GM08714 (cell line): Measurements from ENCODE around the gene TMEM208.

ENCODE experiments used
- H3K4me3 ChIP-seq: fragments of 200-500 bp; sonication (Bioruptor generic); 2 replicates; pipeline ENCODE4 v1.5.1; 2014; ENCODE audit warnings: mild to moderate bottlenecking, low read length, inconsistent platforms
- ZNF274 ChIP-seq: IDR thresholded peaks from 2 replicates; pipeline ENCODE4 v1.6.1; 2012; ENCODE audit warnings: mild to moderate bottlenecking, low read depth, low read length

TMEM208 gene

GRCh38 chr16:67254801-67255552 lies 28.0 kb downstream of the TMEM208 start:
- no peak for TF ChIP-seq ZNF274

GRCh38 chr16:67255553-67256221 lies 28.8 kb downstream of the TMEM208 start:
- TF ChIP-seq ZNF274, result no peak
- no peak overlapping the region for H3K4me3 ChIP-seq

More at GRCh38 chr16:67254801-67255552, 28.0 kb downstream of the TMEM208 start:
- H3K4me3 ChIP-seq, result no peak overlapping the region

- TF ChIP-seq ZNF274, result no peak
- no peak overlapping the region for H3K4me3 ChIP-seq
Observed at GRCh38 chr16:67256701-67257230, 29.8 kb downstream of the TMEM208 start.

DNA sequence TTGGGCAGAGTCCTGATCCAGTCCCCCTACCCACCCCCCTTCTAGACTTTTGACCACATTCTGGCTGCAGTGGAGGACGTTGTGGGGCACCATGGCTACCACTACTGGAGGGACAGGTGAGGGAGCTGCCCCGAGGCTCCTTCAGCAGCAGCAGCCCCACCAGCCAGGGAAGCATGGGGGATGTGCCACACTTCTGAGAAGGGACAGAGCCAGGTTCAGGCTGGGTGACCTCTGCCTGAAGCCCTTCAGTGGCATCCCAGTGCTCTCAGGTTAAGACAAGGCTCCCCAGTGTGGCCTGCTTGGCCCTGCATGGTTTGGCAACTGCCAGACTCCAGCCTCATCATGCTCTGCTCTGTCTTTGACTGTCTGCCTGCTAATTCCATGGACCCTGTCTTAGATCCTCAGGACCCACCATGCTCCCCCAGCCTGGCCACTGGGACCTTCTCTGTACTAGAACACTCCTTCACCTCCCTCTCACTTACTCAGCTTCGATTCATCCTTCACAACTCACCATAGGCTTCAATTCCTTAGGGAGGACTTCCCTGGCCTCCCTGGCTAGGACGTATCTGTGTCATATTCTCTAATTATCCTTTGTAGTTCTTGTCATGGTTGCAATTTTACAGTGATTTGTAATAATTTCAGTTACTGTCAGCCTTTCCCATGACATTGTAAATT lies 30.7 kb downstream of the TMEM208 start:
- H3K4me3 ChIP-seq, result no peak overlapping the region
- no peak for TF ChIP-seq ZNF274

GRCh38 chr16:67258161-67258835 lies 31.4 kb downstream of the TMEM208 start:
- TF ChIP-seq ZNF274, result no peak
- no peak overlapping the region for H3K4me3 ChIP-seq

- TF ChIP-seq ZNF274, result no peak
- no peak overlapping the region for H3K4me3 ChIP-seq
Observed at GRCh38 chr16:67259705-67260104, 32.8 kb downstream of the TMEM208 start.

DNA sequence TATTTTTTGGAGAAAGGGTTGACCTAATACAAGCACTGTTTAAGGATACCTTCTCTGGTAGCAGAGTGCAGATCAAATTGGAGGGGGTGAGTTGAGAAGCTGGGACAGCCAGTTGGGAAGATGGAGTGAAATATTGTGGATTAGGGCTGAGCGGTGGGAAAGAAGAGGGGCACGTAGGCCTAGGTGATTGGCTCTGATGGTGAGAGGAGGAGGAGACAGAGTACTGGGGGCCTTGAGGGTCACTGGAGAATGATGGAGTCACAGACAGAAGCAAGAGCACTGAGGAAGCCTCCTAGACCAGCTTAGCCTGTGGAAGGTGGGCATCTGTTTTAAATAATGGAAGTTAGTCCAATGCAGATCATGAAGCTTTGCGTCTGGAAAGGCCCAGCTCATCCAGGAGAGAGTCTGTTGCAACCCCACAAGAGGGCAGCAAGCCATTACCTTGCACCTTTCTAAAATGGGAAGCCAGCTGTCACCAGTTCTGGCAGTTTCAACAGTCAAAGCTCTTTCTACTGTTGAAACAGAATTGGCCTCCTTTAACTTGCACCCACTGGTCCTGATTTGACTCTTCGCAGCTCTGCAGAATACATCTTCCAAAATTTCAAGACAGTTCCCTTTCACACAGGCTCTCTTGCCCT lies 33.6 kb downstream of the TMEM208 start:
- H3K4me3 ChIP-seq, result no peak overlapping the region
- TF ChIP-seq ZNF274, result no peak

GRCh38 chr16:67263201-67263600 lies 36.3 kb downstream of the TMEM208 start:
- no peak overlapping the region for H3K4me3 ChIP-seq
- no peak for TF ChIP-seq ZNF274

GRCh38 chr16:67264277-67264676 lies 37.3 kb downstream of the TMEM208 start:
- TF ChIP-seq ZNF274, result no peak
- H3K4me3 ChIP-seq, result no peak overlapping the region

- TF ChIP-seq ZNF274, result no peak
- no peak overlapping the region for H3K4me3 ChIP-seq
Observed at GRCh38 chr16:67264866-67265265, 37.9 kb downstream of the TMEM208 start.

DNA sequence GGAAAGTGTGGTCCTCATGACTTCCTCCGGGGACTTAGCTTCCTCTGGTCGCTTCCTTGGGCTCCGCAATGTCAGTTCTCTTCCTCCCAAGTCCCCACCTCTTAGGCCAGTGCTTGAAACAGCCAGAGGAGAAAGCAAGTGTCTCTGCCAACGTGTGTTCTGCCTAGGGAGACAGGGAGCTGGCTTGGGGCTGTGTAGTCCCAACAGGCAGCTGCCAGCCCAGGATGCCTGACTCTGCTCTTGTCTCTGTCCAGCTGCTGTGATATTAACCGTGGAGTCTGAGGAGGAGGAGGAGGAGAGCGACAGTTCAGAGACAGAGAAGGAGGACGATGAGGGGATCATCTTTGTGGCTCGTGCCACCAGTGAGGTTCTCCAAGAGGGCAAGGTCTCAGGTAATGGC lies 38.9 kb downstream of the TMEM208 start:
- TF ChIP-seq ZNF274, result no peak
- no peak overlapping the region for H3K4me3 ChIP-seq

DNA sequence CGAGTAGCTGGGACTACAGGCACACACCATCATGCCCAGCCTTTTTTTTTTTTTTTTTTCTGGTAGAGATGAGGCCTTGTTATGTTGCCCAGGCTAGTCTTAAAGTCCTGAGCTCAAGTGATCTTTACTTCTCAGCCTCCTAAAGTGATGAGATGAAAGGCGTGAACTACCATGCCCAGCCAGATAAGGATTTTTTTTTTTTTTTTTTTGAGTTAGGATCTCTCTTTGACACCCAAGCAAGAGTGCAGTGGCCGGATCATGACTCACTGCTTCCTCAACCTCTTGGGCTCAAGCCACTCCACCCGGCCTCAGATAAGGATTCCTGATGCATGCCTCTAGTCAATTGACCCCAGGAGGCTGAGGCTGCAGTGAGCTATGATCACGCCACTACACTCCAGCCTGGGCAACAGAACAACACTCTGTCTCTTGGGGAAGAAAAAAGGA lies 41.2 kb downstream of the TMEM208 start:
- TF ChIP-seq ZNF274, result no peak
- no peak overlapping the region for H3K4me3 ChIP-seq

GRCh38 chr16:67269766-67270165 lies 42.8 kb downstream of the TMEM208 start:
- TF ChIP-seq ZNF274, result no peak

More at GRCh38 chr16:67269766-67270165, 42.8 kb downstream of the TMEM208 start:
- no peak overlapping the region for H3K4me3 ChIP-seq
